GM18519 (cell line): Measurements from ENCODE around the gene SLC2A1.

Experiments
- ATAC-seq: cut with Tn5 transposase; IDR thresholded peaks from one replicate; pipeline ENCODE4 v1.9.1; 2021; ENCODE audit warnings: mild to moderate bottlenecking, moderate library complexity; ENCODE audit not compliant: unreplicated experiment, low FRiP score

The SLC2A1 gene

GRCh38 chr1:42981255-42981805 lies 22.7 kb upstream of the SLC2A1 start:
- no peak for ATAC-seq

- no peak for ATAC-seq
Observed at GRCh38 chr1:42979896-42980800, 21.5 kb upstream of the SLC2A1 start.

GRCh38 chr1:42979036-42979430 lies 20.4 kb upstream of the SLC2A1 start:
- ATAC-seq: no peak

- no peak for ATAC-seq
Observed at GRCh38 chr1:42978317-42979035, 19.8 kb upstream of the SLC2A1 start.

GRCh38 chr1:42977653-42978052 lies 19.0 kb upstream of the SLC2A1 start:
- ATAC-seq: no peak

DNA sequence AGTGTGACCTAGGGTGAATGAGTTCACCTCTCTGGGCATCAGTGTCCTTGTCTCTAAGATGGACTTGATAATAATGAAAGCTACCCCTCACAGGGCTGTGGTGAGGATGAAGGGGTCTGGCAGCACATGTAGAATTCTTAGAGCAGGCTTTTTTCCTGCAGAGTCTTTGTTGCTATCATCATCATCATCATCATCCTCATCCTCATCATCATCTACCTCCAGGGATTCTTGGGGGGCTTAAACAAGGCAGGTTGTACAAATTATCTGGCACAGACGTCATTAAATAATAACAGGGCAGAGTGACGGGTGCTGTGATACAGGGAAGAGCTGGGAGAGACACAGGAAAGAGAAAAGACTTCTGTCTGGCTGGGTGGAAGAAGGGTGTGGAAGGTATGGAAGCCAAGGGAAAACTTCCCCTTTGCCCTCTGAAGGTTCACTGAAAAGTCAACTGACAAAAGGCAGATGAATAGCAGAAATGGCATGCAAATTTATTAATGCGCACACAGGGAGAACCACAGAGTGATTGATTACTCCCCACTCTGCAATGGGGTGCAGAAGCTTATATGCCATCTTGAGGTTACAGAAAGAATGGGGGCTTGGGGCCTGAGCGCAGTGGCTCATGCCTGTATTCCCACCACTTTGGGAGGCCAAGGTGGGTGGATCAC lies 17.0 kb upstream of the SLC2A1 start:
- ATAC-seq: no peak

- no peak for ATAC-seq
Observed at GRCh38 chr1:42974767-42975437, 16.2 kb upstream of the SLC2A1 start.

GRCh38 chr1:42973799-42974198 lies 15.1 kb upstream of the SLC2A1 start:
- no peak for ATAC-seq

GRCh38 chr1:42973286-42973685 lies 14.6 kb upstream of the SLC2A1 start:
- ATAC-seq: no peak

GRCh38 chr1:42971841-42972291 lies 13.2 kb upstream of the SLC2A1 start:
- no peak for ATAC-seq

DNA sequence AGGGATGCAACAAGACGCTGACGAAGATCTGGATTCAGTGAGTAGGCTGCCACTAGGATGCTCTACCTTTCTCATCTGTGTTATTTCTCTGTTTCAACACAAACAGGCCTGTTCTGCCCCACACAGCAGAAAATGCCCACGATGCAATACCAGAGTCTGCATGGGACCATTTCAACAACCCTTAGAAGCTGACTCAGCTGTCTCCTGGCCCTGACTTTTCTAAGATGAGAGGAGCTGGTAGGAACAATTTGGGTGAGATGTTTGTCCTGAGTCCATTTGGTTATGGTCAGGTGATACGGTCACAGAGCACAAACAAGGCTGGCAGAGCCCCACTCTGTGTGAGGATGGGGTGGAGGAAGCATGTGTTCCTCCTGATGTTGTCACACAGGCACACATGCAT lies 11.5 kb upstream of the SLC2A1 start:
- ATAC-seq: no peak

DNA sequence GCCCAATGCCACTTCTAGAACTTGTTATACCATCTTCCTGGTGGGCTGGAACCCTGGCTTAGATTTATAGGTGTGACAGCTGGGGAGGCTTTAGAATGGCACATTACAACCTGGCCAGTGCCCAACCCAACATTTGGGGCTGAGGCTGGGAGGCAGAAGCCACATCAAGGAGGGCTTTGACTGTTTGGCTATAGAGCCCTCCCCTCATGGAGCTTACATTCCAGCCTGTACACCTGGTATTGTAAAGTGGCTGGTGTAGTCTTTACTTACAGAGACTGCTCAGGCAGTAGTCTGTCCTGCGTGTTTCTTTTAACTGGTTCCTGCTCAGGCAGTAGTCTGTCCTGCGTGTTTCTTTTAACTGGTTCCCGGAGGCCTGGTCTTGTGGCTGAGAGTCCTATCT lies 10.0 kb upstream of the SLC2A1 start:
- no peak for ATAC-seq

GRCh38 chr1:42966688-42967612 lies 8.3 kb upstream of the SLC2A1 start:
- ATAC-seq: no peak

GRCh38 chr1:42965378-42965777 lies 6.7 kb upstream of the SLC2A1 start:
- no peak for ATAC-seq

- ATAC-seq: no peak
Observed at GRCh38 chr1:42964044-42964812, 5.6 kb upstream of the SLC2A1 start.

- ATAC-seq: no peak
Observed at GRCh38 chr1:42963378-42964043, 4.8 kb upstream of the SLC2A1 start.

DNA sequence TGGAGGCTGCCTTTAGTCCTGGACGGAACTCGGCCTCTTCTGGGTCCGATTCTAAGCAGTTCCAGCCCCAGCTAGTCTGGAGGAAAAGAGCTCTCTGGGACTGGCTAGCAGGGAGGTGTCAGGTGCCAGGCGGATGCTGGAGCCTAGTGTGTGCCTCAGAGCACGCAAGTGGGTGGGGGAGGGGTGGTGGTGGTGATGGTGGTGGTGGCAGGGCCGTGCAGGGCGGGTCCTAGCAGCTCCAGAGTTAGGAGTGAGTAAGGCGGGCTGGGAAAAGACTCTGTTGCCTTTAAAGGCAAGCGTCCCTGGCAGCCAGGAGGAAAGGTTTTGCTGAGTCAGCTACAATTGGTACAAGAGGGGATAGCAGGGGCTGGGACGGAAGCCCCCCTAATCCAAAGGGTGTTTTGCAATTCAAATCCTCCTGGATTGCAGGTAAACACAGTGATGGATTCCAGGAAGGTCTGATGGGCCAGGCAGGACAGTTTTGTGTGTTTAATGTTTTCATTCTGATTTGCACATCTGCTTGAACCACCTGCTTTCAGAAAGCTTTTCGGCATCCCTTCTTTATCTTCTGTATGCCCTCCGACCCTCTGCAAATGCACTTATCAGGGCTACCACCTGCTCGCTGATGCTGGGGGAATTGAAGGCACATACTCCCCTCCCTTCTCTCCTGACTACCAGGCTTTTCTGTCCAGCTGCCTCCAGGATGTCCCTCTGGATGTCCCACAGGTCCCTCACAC lies 4.1 kb upstream of the SLC2A1 start:
- ATAC-seq: no peak
